HepG2 (cell line): ENCODE results near the gene HDLBP. TPM values are rescaled to one million over a fixed set of nuclear protein-coding genes. Genes with fewer than 3 reads are reported as not detected.

ENCODE experiments used
- ATAC-seq: fragments of 200-7000 bp; cut with Tn5 transposase; 3 replicates; pipeline ENCODE4 v1.9.1; 2020; ENCODE audit warnings: mild to moderate bottlenecking, moderate library complexity
- BruUV-seq: library from RNA; stranded (reverse); fragments of 400-500 nt; replicated peaks from 2 replicates; lab custom pipeline; 2021; lab: Mats Ljungman, UMichigan
- CTCF ChIA-PET: fragments of 300-600 bp; formaldehyde crosslinking; extraction: SDS; loops from one replicate; lab custom pipeline; 2021; ENCODE audit warnings: low total read pairs, inconsistent platforms, low intra/inter-chr PET ratio; lab: Yijun Ruan, JAX
- POLR2A ChIA-PET: fragments of 350-600 bp; sonication (Branson Sonifier 250); formaldehyde crosslinking; loops from one replicate; lab custom pipeline; 2020; ENCODE audit warnings: antibody characterized with exemption, inconsistent platforms; lab: Yijun Ruan, JAX
- DNase-seq: peaks from one replicate; pipeline ENCODE4 v3.0.0-alpha.2; 2015; ENCODE audit warnings: low spot score
- FAIRE-seq: peaks from 3 replicates; lab custom pipeline; 2011; peaks lifted over from hg19 to GRCh38; lab: Jason Lieb, UNC
- H2AFZ ChIP-seq: one replicate; pipeline ENCODE4 v1.6.1; 2011; ENCODE audit warnings: low read length, inconsistent platforms
- H3K27ac ChIP-seq: fragments of 300-600 bp; 3 replicates; pipeline ENCODE4 v1.8.0; 2011; ENCODE audit warnings: mixed run types, mild to moderate bottlenecking, mixed read lengths, low read length, inconsistent platforms; ENCODE audit not compliant: insufficient read depth; ENCODE audit errors: extremely low read length
- H3K27me3 ChIP-seq, 2 experiments: fragments of 200-600 bp in 1 of 2; 2 replicates in 1 of 2; 3 replicates in 1 of 2; pipeline versions ENCODE4 v1.6.0 to v1.8.0; 2011; ENCODE audit warnings: low read length in 2 of 2, mild to moderate bottlenecking in 2 of 2, moderate library complexity in 2 of 2, inconsistent platforms in 1 of 2; ENCODE audit not compliant: insufficient read depth in 2 of 2, control insufficient read depth in 1 of 2
- H3K36me3 ChIP-seq, 2 experiments: fragments of 200-600 bp in 1 of 2; replicated peaks in 1 of 2; 2 replicates in 1 of 2; 3 replicates in 1 of 2; pipeline versions ENCODE4 v1.5.1 to v1.8.0; 2011; ENCODE audit warnings: low read length in 2 of 2, inconsistent platforms in 1 of 2; ENCODE audit not compliant: insufficient read depth in 2 of 2, control insufficient read depth in 1 of 2
- H3K4me1 ChIP-seq: 2 replicates; pipeline ENCODE4 v1.5.1; 2012; ENCODE audit warnings: low read length, inconsistent platforms; ENCODE audit not compliant: insufficient read depth
- H3K4me2 ChIP-seq: 2 replicates; pipeline ENCODE4 v1.6.0; 2011; ENCODE audit warnings: low read depth, low read length, inconsistent platforms
- H3K4me3 ChIP-seq, 3 experiments: fragments of 200-600 bp in 1 of 3; sonication (generic), shearing (Covaris generic) in 1 of 3; replicated peaks in 1 of 3; 2 replicates each; pipeline ENCODE4 v1.5.1; 2011 to 2016; ENCODE audit warnings: low read length in 3 of 3, inconsistent platforms in 2 of 3, low read depth in 2 of 3, mild to moderate bottlenecking in 2 of 3, control low read depth in 1 of 3, mixed read lengths in 1 of 3; ENCODE audit not compliant: insufficient read depth in 1 of 3
- H3K79me2 ChIP-seq: one replicate; pipeline ENCODE4 v1.6.1; 2011; ENCODE audit warnings: low read length, inconsistent platforms; ENCODE audit not compliant: insufficient read depth
- H3K9ac ChIP-seq: 2 replicates; pipeline ENCODE4 v1.6.0; 2011; ENCODE audit warnings: mild to moderate bottlenecking, low read depth, low read length, inconsistent platforms; ENCODE audit not compliant: insufficient read depth
- H3K9me3 ChIP-seq: 2 replicates; pipeline ENCODE4 v1.5.1; 2012; ENCODE audit warnings: mild to moderate bottlenecking, low read length
- H4K20me1 ChIP-seq: 2 replicates; pipeline ENCODE4 v1.6.0; 2011; ENCODE audit warnings: inconsistent platforms, mild to moderate bottlenecking, low read length, moderate library complexity; ENCODE audit not compliant: insufficient read depth
- MED1 ChIP-seq: sonication (generic); formaldehyde crosslinking; IDR thresholded peaks from 2 replicates; pipeline ENCODE4 v1.4.0; 2020; ENCODE audit warnings: missing genetic modification reagents
- RBFOX2 ChIP-seq: fragments of 200-400 bp; formaldehyde crosslinking; IDR thresholded peaks from 2 replicates; pipeline ENCODE4 v1.6.1; 2017; ENCODE audit warnings: low read depth, mild to moderate bottlenecking, low read length
- RBM22 ChIP-seq: fragments of 200-400 bp; formaldehyde crosslinking; optimal IDR thresholded peaks from 2 replicates; pipeline ENCODE3; 2017; ENCODE audit warnings: mild to moderate bottlenecking, low read length, moderate library complexity
- SOX13 ChIP-seq, 3 experiments: fragments of 450-650 bp in 1 of 3; sonication (generic) in 1 of 3; formaldehyde crosslinking in 1 of 3; IDR thresholded peaks in 2 of 3; conservative IDR thresholded peaks in 1 of 3; 2 replicates each; pipeline versions ENCODE4 v1.5.0 to v1.6.1; 2016 to 2020; ENCODE audit warnings: antibody characterized with exemption in 1 of 3, mild to moderate bottlenecking in 1 of 3, missing compliant biosample characterization in 1 of 3, missing genetic modification reagents in 1 of 3, moderate library complexity in 1 of 3
- ZBTB37 ChIP-seq: sonication (generic); formaldehyde crosslinking; IDR thresholded peaks from 2 replicates; pipeline ENCODE4 v1.4.0; 2020; ENCODE audit warnings: mild to moderate bottlenecking, missing genetic modification reagents
- ZNF431 ChIP-seq: sonication (generic); formaldehyde crosslinking; IDR thresholded peaks from 2 replicates; pipeline ENCODE4 v1.9.0; 2022; ENCODE audit warnings: missing genetic modification reagents, low read depth, mild to moderate bottlenecking, borderline replicate concordance
- WGBS: methylation state at CpG from one replicate; pipeline ENCODE4 v1.1.6; 2017; ENCODE audit warnings: low lambda C conversion rate; 5-methylcytosine and 5-hydroxymethylcytosine counted together
- in situ Hi-C: cut with HindIII; loops from 2 replicates; pipeline ENCODE4 v1.10.0; 2017; ENCODE audit warnings: low pct_unique_long_range_greater_than_20kb; ENCODE audit not compliant: extremely low pct_ligation_motif_present
- intact Hi-C: fragments of 100-400 bp; cut with micrococcal nuclease; formaldehyde crosslinking; loops from one replicate; pipeline ENCODE4 v1.10.0; 2022; ENCODE audit not compliant: unreplicated experiment
- polyA plus RNA-seq, 8 experiments: library from polyadenylated mRNA; depleted of rRNA in 3 of 8; stranded (reverse) in 7 of 8; unstranded in 1 of 8; fragments of >200 nt; fragmentation: Illumina TruSeq in 4 of 8; extraction: Trizol in 4 of 8; gene quantifications; 2 replicates each; pipeline versions ENCODE4 v1.2.1 to v1.2.3, GENCODE V29; 2011 to 2016; ENCODE audit warnings: low read depth in 4 of 8, missing spikeins in 1 of 8, mixed read lengths in 1 of 8; ENCODE audit not compliant: insufficient read depth in 1 of 8
- total RNA-seq, 5 experiments: library from RNA; depleted of rRNA; stranded (reverse); fragments of >200 nt; fragmentation: Illumina TruSeq; extraction: Trizol; gene quantifications; 2 replicates each; pipeline ENCODE4 v1.2.3, GENCODE V29; 2016; ENCODE audit warnings: low read depth in 1 of 5
- TF ChIP-seq, protein P1 (sequence below): sonication (generic); formaldehyde crosslinking; IDR thresholded peaks from 2 replicates; pipeline ENCODE4 v1.5.0; 2020; ENCODE audit warnings: missing genetic modification reagents

Gene HDLBP
- total and polyA plus RNA-seq, 2 of the 13 experiments (the other 11 are each of a cell fraction or from before 2014, with no cell fraction given) = 464 to 707 TPM

DNA sequence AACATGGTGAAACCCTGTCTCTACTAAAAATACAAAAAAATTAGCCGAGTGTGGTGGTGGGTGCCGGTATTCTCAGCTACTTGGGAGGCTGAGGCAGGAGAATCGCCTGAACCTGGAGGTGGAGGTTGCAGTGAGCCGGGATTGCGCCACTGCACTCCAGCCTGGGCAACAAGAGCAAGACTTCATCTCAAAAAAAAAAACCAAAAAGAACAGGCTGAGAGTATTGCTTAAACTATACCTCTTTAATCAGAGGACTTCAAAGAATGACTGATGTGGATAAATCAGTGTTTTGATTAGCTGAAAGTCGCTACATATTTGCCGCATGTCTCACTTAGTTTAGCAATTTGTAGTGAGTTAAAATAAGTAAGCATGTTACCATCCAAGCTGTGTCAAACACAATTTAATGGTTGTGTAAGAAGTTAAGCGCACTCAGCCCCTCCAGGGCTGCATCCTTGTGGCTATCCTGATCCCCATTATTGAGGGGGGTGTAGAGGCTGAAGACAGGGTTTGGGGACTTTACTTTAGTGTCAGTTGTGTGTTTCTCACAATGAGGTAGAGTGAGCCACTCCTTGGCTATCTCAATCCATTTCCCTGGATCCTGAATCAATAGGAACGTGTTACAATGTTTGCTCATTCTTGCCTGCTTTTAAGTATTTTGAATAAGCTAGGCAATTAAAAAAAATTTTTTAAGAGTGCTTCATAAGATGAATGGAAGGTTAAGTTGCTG, 29.6 kb upstream of the HDLBP start:
- no peak overlapping the region for H3K4me3 ChIP-seq
- no peaks in the 10 kb centered on the region for H3K27me3 ChIP-seq
- no peak for DNase-seq
- POLR2A ChIA-PET = no interaction called here
- no peak overlapping the region for H3K27ac ChIP-seq
- H3K9ac ChIP-seq = no peak overlapping the region
- no TSS peak for BruUV-seq
- CTCF ChIA-PET = interaction anchor here (0.7 kb wide), 1 partner anchor 71 kb away, joined by 3 read pairs; no protein-coding TSS in a partner anchor
- ATAC-seq = no peak
- TF ChIP-seq MED1 (CRISPR knock-in tag) = no peak
- no peak for TF ChIP-seq ZBTB37 (CRISPR knock-in tag)
- TF ChIP-seq ZNF431 (CRISPR knock-in tag) = no peak
- TF ChIP-seq RBFOX2 = no peak
- peak; percentile 83 for TF ChIP-seq RBM22
- TF ChIP-seq SOX13 (IDR thresholded peaks at IDR 0.05) = no peak
- TF ChIP-seq SOX13 (CRISPR knock-in tag; conservative IDR thresholded peaks at IDR 0.05 in 1 of 2, IDR thresholded peaks at IDR 0.05 in 1 of 2) = no peak
- TF ChIP-seq, protein P1, sequence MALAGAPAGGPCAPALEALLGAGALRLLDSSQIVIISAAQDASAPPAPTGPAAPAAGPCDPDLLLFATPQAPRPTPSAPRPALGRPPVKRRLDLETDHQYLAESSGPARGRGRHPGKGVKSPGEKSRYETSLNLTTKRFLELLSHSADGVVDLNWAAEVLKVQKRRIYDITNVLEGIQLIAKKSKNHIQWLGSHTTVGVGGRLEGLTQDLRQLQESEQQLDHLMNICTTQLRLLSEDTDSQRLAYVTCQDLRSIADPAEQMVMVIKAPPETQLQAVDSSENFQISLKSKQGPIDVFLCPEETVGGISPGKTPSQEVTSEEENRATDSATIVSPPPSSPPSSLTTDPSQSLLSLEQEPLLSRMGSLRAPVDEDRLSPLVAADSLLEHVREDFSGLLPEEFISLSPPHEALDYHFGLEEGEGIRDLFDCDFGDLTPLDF (CRISPR knock-in tag) = no peak
- FAIRE-seq = no peak
- peaks cover 2% of the 10 kb centered on the region for H3K79me2 ChIP-seq
- 90% methylated on average over 9 of the region's 9 CpGs for WGBS
- peaks cover 4% of the 10 kb centered on the region for H4K20me1 ChIP-seq
- in situ Hi-C loops (no loop called here), intact Hi-C loops (no loop called here)
- H2AFZ ChIP-seq = no peak overlapping the region
- H3K4me2 ChIP-seq = no peak overlapping the region
- H3K36me3 ChIP-seq = peaks cover 45 to 92% of the 10 kb centered on the region in 2 experiments
- no peaks in the 10 kb centered on the region for H3K9me3 ChIP-seq
- H3K4me1 ChIP-seq = peaks cover 12% of the 10 kb centered on the region
